Large intestine (tissue), 3 donors: Measurements from ENCODE around the gene ADNP2. TPM values are rescaled to one million over a fixed set of nuclear protein-coding genes. Genes with fewer than 3 reads are reported as not detected.

Source experiments
- DNase-seq, 2 donors: peaks; one replicate each; pipeline versions ENCODE4 v3.0.0 to v3.0.0-alpha.2; 2013
- H3K27ac ChIP-seq: one replicate; pipeline ENCODE4 v1.5.1; 2013; ENCODE audit warnings: low read length
- H3K27me3 ChIP-seq: 2 replicates; pipeline ENCODE4 v1.6.1; 2013; ENCODE audit warnings: low read length; ENCODE audit not compliant: control insufficient read depth, insufficient read depth
- H3K36me3 ChIP-seq: 2 replicates; pipeline ENCODE4 v1.6.1; 2013; ENCODE audit warnings: low read length; ENCODE audit not compliant: control insufficient read depth, insufficient read depth
- H3K4me1 ChIP-seq: one replicate; pipeline ENCODE4 v1.6.1; 2013; ENCODE audit warnings: low read length; ENCODE audit not compliant: control insufficient read depth, insufficient read depth
- H3K4me3 ChIP-seq: one replicate; pipeline ENCODE4 v1.5.1; 2013; ENCODE audit warnings: low read length
- H3K9me3 ChIP-seq: one replicate; pipeline ENCODE4 v1.6.1; 2013; ENCODE audit warnings: mild to moderate bottlenecking, low read depth, low read length, moderate library complexity; ENCODE audit not compliant: control insufficient read depth
- WGBS: methylation state at CpG from one replicate; pipeline ENCODE4 v1.1.5; 2013; ENCODE audit warnings: low lambda C conversion rate; ENCODE audit not compliant: insufficient coverage; 5-methylcytosine and 5-hydroxymethylcytosine counted together
- polyA plus RNA-seq: library from polyadenylated mRNA; unstranded; fragments of 120-200 nt; gene quantifications from one replicate; pipeline ENCODE4 v1.2.1, GENCODE V29; 2013

The ADNP2 gene
- polyA plus RNA-seq, 1 donor, result 15.6 TPM

DNA sequence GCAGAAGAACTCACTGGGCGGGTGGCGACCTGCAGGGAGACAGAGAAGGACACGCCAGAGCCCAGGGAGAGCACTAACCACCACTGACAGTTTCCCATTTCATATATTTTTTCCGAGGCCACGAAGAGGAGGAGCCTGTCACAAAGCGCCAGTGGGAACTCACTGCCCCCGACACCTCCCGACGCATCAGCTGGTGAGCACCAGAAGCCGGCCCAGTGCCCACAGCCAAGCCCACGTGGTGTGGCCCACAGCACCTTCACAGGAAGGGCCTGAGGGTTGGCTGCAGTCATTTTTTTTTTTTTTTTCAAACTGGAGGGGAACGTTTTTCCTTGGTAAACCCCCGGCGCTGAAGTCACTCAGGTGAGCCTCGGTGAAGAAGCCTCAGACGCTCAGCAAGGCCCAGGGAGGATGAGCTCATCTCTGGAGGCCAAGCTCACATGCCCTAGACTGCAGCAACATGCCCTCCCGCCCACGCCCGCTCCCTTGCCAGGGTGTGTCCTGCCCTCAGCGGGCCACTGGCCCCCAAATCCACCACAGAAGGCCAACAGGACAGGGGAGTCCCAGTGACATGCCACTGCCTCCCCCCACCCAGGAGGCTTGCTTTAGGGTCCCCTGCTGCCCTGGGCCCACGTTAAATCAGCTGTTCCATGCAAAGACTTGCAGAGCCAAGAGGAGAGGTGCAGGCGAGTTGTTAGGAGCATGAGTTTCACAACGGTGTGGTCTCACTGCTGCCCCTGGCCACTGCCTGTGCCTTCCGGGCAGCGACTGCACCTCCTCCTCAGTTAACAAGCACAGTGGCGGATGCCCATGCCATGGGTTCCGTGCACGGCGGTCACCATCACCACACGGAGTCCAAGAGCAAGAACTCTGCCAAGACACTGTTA, 70.1 kb downstream of the ADNP2 start:
- WGBS, result no CpG with 5 or more reads among the region's 30 CpGs

DNA sequence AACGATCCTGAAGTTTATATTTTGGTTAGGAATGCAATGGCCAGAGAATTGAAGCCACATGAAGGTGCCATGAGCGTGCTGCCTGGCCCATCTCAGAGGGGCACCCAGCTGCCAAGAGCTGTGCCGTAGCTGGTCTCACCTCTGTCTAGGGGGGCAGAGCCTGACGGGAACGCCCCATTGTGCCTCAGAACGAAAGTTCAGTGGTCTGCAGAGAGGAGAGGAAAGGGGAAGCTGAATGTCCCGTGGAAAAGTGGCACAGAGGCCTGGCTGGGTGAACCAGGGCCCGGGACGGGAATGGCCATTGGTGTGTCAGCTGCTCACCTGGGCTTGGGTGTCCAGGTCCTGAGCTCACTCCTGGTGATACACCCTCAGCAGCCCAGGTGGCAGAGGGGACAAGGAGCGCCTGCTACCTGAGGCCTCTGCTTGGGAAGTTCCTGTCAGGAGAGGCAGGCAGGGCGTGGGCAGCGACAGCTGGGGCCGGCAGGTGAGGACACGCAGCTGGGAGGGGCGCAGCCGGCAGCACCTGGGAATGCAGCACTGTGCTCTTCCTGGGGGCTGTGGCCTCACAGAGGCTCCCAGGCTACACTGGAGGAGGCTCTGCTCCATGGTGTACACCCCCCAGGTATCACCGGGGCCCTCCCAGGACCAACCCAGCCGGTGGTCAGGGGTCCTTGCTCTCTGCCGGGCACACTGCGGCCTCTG, 70.9 kb downstream of the ADNP2 start:
- Histone ChIP-seq H3K4me1 (no peaks in the 10 kb centered on the region), H3K27me3 (no peaks in the 10 kb centered on the region), H3K27ac (no peak overlapping the region), H3K36me3 (no peaks in the 10 kb centered on the region), H3K9me3 (no peaks in the 10 kb centered on the region), H3K4me3 (no peak overlapping the region)
- WGBS, result no CpG with 5 or more reads among the region's 20 CpGs
- peak; percentile 34 to 47 for DNase-seq

More for the DNA sequence above, 70.1 kb downstream of the ADNP2 start:
- no peaks in the 10 kb centered on the region for H3K9me3 ChIP-seq
- H3K4me1 ChIP-seq, result no peaks in the 10 kb centered on the region
- no peak for DNase-seq
- H3K4me3 ChIP-seq, result no peak overlapping the region
- H3K27me3 ChIP-seq, result no peaks in the 10 kb centered on the region
- H3K27ac ChIP-seq, result no peak overlapping the region
- H3K36me3 ChIP-seq, result no peaks in the 10 kb centered on the region

DNA sequence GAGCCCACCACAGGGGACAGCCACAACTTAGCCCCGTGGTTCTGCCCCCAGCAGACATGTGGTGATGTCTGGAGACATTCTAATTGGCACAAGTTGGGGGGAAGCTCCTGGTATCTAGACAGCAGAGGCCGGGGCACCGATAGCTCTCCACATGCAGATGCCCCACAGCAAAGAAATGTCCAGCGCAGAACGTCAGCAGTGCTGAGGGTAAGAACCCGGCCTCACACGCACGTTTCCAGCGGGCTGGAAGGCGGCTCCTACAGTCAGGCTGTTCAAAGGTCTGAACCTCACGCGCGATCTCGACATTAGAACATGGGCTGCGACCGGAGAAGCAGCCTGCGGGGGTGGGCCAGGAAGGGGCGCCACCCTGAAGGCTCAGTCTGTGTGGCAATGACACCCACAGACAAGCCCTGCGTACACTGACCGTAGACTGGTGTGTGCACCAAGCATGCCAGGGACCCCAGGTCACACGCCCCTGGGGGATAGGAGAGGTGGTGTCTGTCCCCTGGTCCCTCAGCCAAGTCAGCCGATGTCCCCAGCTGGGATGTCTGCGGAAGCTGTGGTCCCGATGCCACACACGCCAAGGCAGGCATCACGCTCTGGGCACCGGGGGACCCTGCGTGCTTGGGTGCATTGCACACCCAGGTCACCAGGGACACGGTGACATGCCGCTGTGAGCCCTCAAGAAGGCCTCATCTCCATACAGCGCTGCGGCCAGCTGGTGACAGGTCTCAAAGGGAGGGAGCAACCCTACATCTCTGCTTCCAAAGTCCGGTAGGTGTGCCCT, 71.9 kb downstream of the ADNP2 start:
- H3K36me3 ChIP-seq, result no peaks in the 10 kb centered on the region
- no peaks in the 10 kb centered on the region for H3K4me1 ChIP-seq
- no peak overlapping the region for H3K4me3 ChIP-seq
- no peak for DNase-seq
- no peak overlapping the region for H3K27ac ChIP-seq
- no peaks in the 10 kb centered on the region for H3K27me3 ChIP-seq
- H3K9me3 ChIP-seq, result no peaks in the 10 kb centered on the region
- whole genome bisulfite sequencing, result no CpG with 5 or more reads among the region's 33 CpGs

DNA sequence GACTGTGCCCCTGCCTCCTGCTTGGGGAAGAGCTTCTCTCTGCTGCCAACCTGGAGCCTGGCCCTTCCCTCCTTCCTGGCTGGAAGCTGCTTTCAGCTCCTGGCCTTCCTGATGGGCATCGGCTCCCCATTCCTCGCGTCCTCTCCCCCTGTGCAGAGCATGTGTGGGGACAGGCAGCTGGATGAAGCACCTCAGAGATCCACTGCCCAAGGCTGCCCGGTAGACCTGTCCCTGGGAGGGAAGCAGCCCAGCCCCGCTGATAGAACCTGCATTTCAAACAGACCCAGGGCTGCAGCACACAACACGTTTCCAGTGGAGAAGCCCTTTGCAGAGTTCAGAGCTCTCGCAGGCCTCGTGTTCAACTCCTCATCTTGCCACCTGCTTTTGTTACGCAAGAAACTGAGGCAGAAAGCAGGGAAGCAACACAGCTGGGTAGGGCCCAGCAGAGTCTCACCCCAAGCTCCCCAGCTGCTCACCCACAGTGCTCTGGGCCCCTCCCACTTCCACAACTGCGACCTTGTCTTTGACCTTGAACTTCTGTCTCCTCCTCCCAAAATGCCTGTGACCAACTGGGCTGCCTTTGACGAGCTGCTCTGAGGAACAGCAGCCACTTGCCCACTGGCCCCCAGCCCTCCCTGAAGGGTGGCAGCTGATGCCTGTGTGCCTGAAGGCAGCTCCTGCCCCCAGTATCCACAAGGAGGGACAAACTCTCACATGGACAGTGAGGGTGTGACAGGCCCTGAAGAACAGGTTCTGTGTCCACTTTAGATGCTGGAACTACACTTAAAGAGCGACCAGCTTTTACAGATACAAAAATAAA, 72.8 kb downstream of the ADNP2 start:
- H3K27me3 ChIP-seq, result no peaks in the 10 kb centered on the region
- no peaks in the 10 kb centered on the region for H3K9me3 ChIP-seq
- H3K36me3 ChIP-seq, result no peaks in the 10 kb centered on the region
- no CpG with 5 or more reads among the region's 12 CpGs for WGBS
- no peak overlapping the region for H3K4me3 ChIP-seq
- no peaks in the 10 kb centered on the region for H3K4me1 ChIP-seq
- DNase-seq, result no peak
- H3K27ac ChIP-seq, result no peak overlapping the region

DNA sequence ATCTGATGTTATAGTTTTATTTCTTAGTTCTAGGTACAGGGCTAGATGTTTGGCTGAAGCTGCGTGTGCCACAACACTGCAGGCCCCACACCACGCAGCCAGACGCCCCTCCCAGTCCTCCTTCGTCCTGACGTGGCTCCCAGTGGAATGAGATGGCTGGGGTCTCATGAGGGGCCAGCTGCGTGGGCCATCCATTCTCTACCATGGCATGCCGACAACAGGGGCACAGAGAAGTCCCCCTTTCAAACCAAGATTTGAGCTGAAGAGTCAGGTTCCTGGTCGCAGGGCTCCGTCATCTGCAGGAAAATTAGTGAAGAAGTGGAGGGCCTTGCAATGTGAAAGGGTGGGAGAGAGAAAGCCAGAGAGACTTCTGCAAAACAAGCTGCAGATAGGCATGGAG, 73.8 kb downstream of the ADNP2 start:
- Histone ChIP-seq H3K27ac (no peak overlapping the region), H3K36me3 (no peaks in the 10 kb centered on the region), H3K4me3 (no peak overlapping the region), H3K27me3 (no peaks in the 10 kb centered on the region), H3K4me1 (no peaks in the 10 kb centered on the region), H3K9me3 (no peaks in the 10 kb centered on the region)
- no CpG with 5 or more reads among the region's 9 CpGs for WGBS
- DNase-seq, result no peak

DNA sequence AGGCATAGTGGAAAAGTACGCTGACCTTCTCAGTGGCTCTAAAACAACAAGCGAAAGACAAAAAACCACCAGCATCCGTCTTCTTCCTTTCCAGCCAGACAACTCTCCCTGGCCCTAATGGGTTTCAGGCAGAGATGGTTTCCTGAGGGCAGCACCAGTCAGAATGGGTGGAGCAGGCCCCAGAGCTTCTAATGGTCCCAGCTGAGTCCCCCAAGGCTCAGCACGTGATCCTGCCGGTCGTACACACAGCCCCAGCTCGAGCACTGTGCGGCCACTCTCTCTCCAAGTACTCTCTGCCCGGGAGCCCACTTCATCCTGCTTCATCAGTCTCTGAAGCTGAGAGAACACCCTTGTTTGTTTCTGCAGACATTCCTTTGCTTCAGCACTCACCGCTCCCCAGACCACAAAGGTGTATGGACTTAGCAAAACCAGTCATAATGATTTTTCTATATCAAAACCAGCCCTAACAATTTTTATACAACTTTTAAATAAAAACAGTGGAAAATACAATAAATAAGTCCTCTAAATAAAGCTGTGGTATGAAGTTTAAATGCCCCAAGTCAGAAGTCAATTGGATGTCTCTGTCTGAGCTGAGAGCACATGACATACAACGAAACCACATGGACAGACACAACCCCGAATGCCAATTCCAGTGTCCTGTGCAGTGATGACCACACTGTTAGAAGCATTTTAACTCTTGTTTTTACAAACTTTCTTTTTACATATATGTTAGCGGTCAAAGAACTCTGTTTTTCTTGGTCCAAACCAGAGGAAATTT, 74.4 kb downstream of the ADNP2 start:
- H3K9me3 ChIP-seq, result no peaks in the 10 kb centered on the region
- no peaks in the 10 kb centered on the region for H3K36me3 ChIP-seq
- no peak for DNase-seq
- H3K4me3 ChIP-seq, result no peak overlapping the region
- WGBS, result 59% methylated on average over 2 of the region's 13 CpGs
- no peak overlapping the region for H3K27ac ChIP-seq
- no peaks in the 10 kb centered on the region for H3K27me3 ChIP-seq
- H3K4me1 ChIP-seq, result no peaks in the 10 kb centered on the region

DNA sequence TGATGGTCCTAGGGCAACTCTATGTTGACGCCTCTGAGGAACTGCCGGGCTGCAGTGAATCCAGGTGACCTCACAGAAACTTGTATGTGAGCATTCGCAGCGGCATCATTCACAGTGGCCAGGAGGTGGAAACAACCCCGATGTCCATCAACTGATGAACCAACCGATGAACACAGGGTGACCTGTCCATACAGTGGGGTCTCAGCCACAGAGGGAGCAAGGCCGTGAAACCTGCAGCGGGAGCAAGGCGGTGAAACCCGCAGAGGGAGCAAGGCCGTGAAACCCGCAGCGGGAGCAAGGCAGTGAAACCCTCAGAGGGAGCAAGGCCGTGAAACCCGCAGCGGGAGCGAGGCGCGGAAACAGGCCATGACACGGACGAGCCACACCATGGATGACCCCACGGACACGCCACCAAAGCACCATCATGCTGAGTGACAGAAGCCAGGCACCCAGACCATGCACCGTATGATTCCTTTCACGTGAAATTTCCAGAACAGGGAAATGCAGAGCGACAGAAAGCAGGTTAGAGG, 75.2 kb downstream of the ADNP2 start:
- Histone ChIP-seq H3K36me3 (no peaks in the 10 kb centered on the region), H3K4me1 (no peaks in the 10 kb centered on the region), H3K9me3 (no peaks in the 10 kb centered on the region), H3K27me3 (no peaks in the 10 kb centered on the region), H3K4me3 (no peak overlapping the region), H3K27ac (no peak overlapping the region)
- WGBS, result no CpG with 5 or more reads among the region's 26 CpGs
- no peak for DNase-seq

DNA sequence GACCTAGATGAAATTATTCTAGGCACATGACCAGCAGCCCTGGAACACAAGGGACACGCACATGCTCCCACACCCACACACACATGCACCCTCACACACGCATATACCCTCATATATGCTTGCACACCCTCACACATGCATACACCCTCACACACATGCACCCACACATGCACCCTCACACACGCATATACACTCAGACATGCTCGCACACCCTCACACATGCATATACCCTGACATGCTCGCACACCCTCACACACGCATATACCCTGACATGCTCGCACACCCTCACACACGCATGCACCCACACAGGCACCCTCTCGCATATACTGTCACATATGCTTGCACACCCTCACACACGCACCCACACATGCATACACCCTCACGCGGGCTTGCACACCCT, 76.5 kb downstream of the ADNP2 start:
- Histone ChIP-seq H3K4me3 (no peak overlapping the region), H3K27ac (no peak overlapping the region), H3K36me3 (no peaks in the 10 kb centered on the region), H3K9me3 (no peaks in the 10 kb centered on the region), H3K4me1 (no peaks in the 10 kb centered on the region), H3K27me3 (no peaks in the 10 kb centered on the region)
- WGBS, result 93% methylated on average over 3 of the region's 12 CpGs
- DNase-seq, result no peak

DNA sequence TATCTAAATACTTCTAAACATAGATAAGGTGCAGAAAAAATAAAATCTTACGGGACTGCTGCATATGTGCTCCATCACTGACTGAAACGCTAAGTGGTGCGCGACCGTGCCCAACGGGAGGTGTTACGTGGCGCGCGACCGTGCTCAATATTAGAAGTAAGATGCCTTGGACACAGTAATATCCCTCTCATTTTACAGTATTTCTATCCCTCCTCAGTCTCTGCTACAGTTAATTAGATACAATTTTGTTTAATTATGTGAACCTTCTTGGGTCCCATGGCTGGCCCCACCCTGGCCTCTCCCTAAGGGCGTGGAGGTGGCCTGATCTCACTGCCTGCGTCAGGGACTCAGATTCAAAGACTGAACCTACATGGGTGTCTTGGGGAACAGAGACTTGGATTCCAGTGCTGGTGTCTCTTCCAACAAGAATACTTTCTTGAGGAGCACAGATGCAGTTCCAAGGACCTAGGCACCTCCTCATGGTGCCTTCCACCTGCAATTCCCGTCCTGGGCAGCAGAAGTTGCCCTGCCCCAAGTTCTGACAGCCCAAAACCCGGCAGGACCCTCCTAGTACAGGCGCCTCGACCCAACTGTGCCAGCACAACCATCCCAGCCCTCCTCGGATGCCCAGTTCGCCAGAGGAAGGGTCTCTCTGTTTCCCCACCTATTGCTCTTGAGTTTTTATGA, 79.0 kb downstream of the ADNP2 start:
- no peak overlapping the region for H3K27ac ChIP-seq
- no peaks in the 10 kb centered on the region for H3K27me3 ChIP-seq
- no peaks in the 10 kb centered on the region for H3K36me3 ChIP-seq
- 100% methylated on average over 5 of the region's 19 CpGs for WGBS
- DNase-seq, result no peak
- no peaks in the 10 kb centered on the region for H3K4me1 ChIP-seq
- H3K9me3 ChIP-seq, result no peaks in the 10 kb centered on the region
- H3K4me3 ChIP-seq, result no peak overlapping the region
